Measurements from ENCODE around the gene KIF21B. TPM values are rescaled to one million over a fixed set of nuclear protein-coding genes. Genes with fewer than 3 reads are reported as not detected.

KIF21B gene
- total RNA-seq, 6 experiments from 2014 or later = 0.75 to 4.4 (median 1.4) TPM

DNA sequence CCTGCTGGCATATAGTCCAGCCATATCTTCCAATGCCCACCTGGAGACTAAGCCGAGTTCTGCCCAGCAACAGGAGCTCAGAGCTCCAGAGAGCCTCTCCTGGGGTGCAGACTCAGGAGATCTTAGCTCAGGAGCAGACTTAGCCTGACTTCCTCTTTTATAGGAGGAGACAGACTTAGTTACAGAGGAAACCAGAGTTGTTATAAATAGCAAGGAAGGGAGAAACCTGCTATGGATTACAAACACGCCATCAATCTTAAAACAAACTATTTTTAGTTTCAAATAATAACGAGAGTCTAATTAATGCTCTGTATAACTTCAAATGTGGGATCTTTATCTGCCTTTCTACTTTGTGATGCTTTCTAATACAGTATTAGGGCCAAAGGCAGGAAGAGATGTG is 3.3 kb upstream of the KIF21B start:
- WGBS (ENCODE audit: insufficient coverage, low coverage, low lambda C conversion rate, missing lambda C conversion rate) = 22% methylated on average over 3 of the region's 3 CpGs
- H3K27me3 ChIP-seq = no peaks in the 10 kb centered on the region
- DNase-seq (no peak), ATAC-seq (no peak)
- H3K4me1 ChIP-seq = peaks cover 0 to 22% (median 1%) of the 10 kb centered on the region in 4 donors
- no peak overlapping the region for H3K27ac ChIP-seq
- no peaks in the 10 kb centered on the region for H3K36me3 ChIP-seq
- intact Hi-C loops (cut with DNase I) = no loop called here
- H3K4me3 ChIP-seq = no peak overlapping the region
- no peaks in the 10 kb centered on the region for H3K9me3 ChIP-seq
- TF ChIP-seq CTCF (IDR thresholded peaks at IDR 0.05) = no peak
- TF ChIP-seq POLR2A (IDR thresholded peaks at IDR 0.05) = no peak

DNA sequence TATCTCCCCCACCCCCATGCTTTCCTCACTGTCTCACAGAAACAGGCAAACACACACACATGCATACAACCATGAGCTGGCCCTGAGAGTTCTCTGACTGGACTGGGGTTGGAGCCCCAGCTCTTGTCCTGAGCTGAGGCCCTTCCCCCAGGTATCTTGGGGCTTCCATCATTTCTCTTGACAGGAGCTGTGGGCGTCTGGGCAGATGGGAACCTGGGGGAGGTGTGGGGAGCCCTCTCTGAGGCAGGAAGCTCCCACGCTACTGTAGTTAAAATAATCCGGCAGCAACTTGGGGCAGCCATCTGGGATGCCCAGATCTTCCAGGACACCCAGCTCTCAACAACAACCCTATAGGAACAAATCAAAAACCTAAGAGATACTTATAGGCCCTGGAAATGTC is 2.7 kb upstream of the KIF21B start:
- ATAC-seq (no peak), DNase-seq (no peak)
- no peaks in the 10 kb centered on the region for H3K27me3 ChIP-seq
- H3K4me1 ChIP-seq = peaks cover 0 to 22% (median 1%) of the 10 kb centered on the region in 4 donors
- intact Hi-C loops (cut with DNase I) = no loop called here
- no peak overlapping the region for H3K27ac ChIP-seq
- no peaks in the 10 kb centered on the region for H3K9me3 ChIP-seq
- no peak for TF ChIP-seq POLR2A (IDR thresholded peaks at IDR 0.05)
- TF ChIP-seq CTCF (IDR thresholded peaks at IDR 0.05) = no peak
- no peak overlapping the region for H3K4me3 ChIP-seq
- 55% methylated on average over 2 of the region's 3 CpGs for WGBS (ENCODE audit: insufficient coverage, low coverage, low lambda C conversion rate, missing lambda C conversion rate)
- no peaks in the 10 kb centered on the region for H3K36me3 ChIP-seq

GRCh38 chr1:201025571-201026002 is 2.1 kb upstream of the KIF21B start:
- TF ChIP-seq CTCF (IDR thresholded peaks at IDR 0.05) (peak in 2 of 4 donors; percentile 7 to 15), POLR2A (IDR thresholded peaks at IDR 0.05) (no peak)
- WGBS (ENCODE audit: insufficient coverage, low coverage, low lambda C conversion rate, missing lambda C conversion rate) = 40% methylated on average over 5 of the region's 7 CpGs
- H3K4me3 ChIP-seq = no peak overlapping the region
- no peaks in the 10 kb centered on the region for H3K9me3 ChIP-seq
- ATAC-seq = peak in 1 of 4 donors; percentile 11
- H3K36me3 ChIP-seq = no peaks in the 10 kb centered on the region
- no peaks in the 10 kb centered on the region for H3K27me3 ChIP-seq
- peaks cover 0 to 22% (median 1%) of the 10 kb centered on the region in 4 donors for H3K4me1 ChIP-seq
- intact Hi-C loops (cut with DNase I) = no loop called here
- no peak overlapping the region for H3K27ac ChIP-seq
- DNase-seq = no peak

- TF ChIP-seq CTCF (IDR thresholded peaks at IDR 0.05) = no peak
- no peak for TF ChIP-seq POLR2A (IDR thresholded peaks at IDR 0.05)
- Histone ChIP-seq H3K4me3 (no peak overlapping the region), H3K4me1 (peaks cover 0 to 28% (median 1%) of the 10 kb centered on the region in 4 donors), H3K27ac (no peak overlapping the region), H3K36me3 (no peaks in the 10 kb centered on the region), H3K27me3 (no peaks in the 10 kb centered on the region), H3K9me3 (no peaks in the 10 kb centered on the region)
- no peak for DNase-seq
- WGBS (ENCODE audit: insufficient coverage, low coverage, low lambda C conversion rate, missing lambda C conversion rate) = 86% methylated on average over 1 of the region's 2 CpGs
- ATAC-seq = no peak
- intact Hi-C loops (cut with DNase I) = no loop called here
These were observed 1.1 kb upstream of the KIF21B start for GRCh38 chr1:201024625-201024998.

Data from right lobe of liver (tissue), 6 donors.